NCI-H2081 (cell line): Measurements from ENCODE around the gene SSNA1.

Experiments used
- DNase-seq, 2 experiments: peaks; one replicate each; lab custom pipeline; 2025; lab: John Stamatoyannopoulos, UW

The SSNA1 gene

GRCh38 chr9:137201205-137201868, 12.9 kb downstream of the SSNA1 start:
- no peak for DNase-seq

DNA sequence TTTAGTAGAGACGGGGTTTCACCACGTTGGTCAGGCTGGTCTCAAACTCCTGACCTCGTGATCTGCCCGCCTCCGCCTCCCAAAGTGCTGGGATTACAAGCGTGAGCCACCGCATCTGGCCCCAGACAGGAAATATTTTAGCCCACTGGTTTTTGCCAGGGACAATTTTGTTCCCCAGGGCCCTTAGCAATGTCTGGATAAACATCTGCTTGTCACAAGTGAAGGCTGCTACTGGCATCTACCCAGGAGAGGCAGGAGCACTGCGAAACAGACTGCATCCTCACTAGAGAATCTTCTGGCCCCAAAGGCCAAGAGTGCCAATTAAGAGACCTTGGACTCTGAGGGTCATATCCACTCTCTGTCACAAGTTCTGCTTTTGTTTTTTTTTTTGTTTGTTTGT, 14.5 kb downstream of the SSNA1 start:
- no peak for DNase-seq

- DNase-seq: no peak
These were observed 16.3 kb downstream of the SSNA1 start for GRCh38 chr9:137204731-137205125.

- DNase-seq: peak; percentile 82 to 85
These were observed 16.9 kb downstream of the SSNA1 start, which contains the start of the genes NDOR1 and TMEM203 for GRCh38 chr9:137205126-137206069. NDOR1 (plus strand) TSS chr9:137205700; CDS start chr9:137205778, 78 bp downstream. TMEM203 (minus strand) TSS chr9:137205648; CDS start chr9:137205414, 234 bp downstream.

- no peak for DNase-seq
These were observed 18.1 kb downstream of the SSNA1 start for GRCh38 chr9:137206602-137207001.

- no peak for DNase-seq
These were observed 23.1 kb downstream of the SSNA1 start for GRCh38 chr9:137211532-137211931.

GRCh38 chr9:137212520-137212919, 24.0 kb downstream of the SSNA1 start:
- DNase-seq: no peak

DNA sequence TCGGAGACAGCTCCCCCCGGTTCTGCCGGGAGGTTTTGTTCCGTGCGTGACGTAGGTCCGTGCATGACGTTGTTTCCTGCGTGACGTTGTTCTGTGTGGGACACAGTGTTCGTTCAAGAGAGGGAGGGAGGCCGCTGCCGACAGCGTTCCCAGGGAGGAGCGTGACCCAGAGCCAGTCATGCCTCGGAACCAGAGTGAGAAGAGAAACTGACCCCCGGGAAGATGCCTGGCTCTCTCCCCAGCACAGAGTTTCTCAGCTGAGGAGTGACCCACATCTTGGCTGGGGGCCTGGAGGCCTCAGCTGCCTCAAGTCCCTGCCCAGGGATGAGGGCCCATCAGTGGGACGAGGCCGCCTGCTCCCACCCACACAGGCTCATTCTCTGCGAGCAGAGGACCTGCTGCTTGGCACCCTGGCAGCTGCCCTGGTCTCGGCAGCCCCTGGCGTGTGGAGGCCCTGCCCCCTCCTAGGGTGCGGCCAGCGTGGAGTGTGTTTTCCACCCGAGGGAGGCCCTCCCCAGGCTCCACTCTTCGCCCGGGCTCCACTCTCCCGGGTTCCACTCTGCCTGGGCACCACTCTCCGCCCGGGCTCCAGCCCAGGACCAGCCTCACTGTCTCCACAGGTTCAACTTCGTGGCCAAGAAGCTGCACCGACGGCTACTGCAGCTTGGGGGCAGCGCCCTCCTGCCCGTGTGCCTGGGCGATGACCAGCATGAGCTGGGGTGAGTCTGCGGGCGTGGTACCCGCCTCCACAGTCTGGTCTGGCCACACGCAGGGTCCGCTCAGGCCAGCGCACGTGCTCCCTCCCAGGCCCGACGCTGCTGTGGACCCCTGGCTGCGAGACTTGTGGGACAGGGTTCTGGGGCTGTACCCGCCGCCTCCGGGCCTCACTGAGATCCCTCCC, 24.9 kb downstream of the SSNA1 start:
- no peak for DNase-seq

- DNase-seq: no peak
These were observed 26.1 kb downstream of the SSNA1 start for GRCh38 chr9:137214620-137215019.

- DNase-seq: no peak
These were observed 26.9 kb downstream of the SSNA1 start for GRCh38 chr9:137215196-137215986.

GRCh38 chr9:137216188-137216965, 27.9 kb downstream of the SSNA1 start:
- DNase-seq: no peak

- peak; percentile 52 to 63 for DNase-seq
These were observed 29.1 kb downstream of the SSNA1 start for GRCh38 chr9:137217276-137218211.

DNA sequence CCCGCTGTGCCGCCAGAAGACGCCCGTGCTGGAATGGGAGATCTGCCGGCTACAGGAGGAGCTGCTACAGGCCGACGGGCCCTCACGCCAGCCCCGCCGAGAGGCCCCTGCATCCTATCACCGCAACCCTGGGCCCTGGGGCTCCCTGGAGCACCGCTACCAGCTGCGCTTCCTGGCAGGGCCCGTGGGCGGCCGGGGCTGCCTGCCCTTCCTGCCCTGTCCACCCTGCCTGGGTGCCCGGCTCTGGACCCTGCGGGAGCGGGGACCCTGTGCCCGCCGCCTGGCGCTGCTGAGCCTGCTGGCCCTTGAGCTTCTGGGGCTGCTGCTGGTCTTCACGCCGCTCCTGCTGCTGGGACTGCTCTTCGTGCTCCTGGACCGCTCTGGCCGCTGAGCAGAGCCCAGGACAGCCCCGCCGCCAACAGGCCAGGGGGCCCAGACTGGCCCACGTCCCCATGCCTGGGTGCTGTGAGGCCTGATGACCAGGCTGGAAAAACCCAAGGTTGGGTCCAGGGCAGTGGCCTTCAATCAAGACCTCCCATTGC, 29.8 kb downstream of the SSNA1 start:
- DNase-seq: no peak

DNA sequence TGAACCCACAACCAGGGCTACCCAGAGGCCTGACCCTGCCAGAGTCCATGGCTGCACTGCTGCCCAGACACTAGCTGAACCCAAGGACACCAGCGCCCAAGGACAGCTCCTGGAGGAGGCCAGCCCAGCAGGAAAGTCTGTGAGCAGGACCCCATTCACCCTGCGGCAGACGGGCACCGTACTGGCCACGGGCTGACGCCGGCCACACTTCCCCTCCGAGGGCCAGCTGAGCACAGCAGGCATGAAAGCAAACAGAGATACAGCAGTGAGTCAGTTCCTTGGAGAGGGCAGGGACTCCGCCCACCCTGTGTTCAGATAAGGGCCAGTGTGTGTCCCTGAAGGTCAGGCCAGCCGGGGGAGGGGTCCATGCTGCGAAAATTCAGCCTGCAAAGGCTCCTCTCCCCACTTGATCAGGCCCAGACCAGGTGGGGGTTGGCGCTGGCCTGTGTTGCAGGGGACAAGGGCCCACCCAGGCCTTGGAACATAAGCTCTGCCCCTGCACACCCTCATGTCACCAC, 30.3 kb downstream of the SSNA1 start:
- DNase-seq: no peak

DNA sequence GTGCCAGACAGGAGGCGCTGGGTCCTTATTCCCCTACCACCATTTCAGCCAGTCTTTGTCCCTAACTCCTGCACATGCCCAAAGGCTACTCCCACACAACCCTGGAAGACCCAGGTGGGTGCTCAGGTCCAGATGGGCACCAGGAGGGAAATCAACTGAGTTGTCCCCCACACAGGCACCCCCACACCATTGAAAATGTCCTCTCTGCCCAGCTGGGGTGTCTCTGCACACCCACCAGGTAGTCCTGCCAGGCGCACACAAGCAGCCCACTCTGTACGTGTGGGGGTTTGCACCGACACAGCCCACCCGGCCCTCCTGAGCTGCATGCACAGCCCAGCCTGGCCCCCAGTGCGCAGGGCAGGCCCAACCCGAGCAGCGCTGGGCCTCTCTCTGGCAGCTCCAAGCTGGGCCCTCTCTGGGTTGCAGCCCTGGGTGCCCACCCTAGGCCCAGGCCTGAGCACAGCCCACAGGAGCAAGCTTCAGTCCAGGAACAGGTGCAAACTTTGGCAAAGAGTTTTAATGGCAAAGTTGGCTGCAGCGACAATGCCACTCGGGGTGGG, 31.4 kb downstream of the SSNA1 start:
- no peak for DNase-seq

GRCh38 chr9:137220317-137221094, 32.0 kb downstream of the SSNA1 start:
- DNase-seq: no peak

DNA sequence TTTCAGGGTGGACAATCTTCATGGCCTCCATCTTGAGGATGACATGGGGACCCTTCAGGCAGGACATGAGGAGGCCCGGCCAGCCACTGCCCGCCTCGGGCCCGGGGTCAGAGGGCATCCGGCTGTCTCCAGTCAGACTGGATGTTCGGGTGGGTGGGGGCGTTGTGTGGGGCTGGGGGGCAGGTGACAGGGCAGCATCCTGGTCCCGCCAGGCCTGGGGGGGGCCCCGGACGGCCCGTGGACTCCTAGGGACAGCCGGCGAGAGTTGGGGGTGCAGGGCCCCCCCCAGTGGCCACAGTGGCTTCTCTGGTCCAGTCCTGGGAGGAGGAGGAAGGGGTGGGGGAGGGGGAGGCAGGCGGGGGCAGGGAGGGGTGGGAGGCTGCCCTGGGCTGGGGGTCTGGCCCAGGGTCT, 32.6 kb downstream of the SSNA1 start:
- DNase-seq: no peak
